Measurements from ENCODE around the gene LSMEM2. TPM values are rescaled to one million over a fixed set of nuclear protein-coding genes. Genes with fewer than 3 reads are reported as not detected.

LSMEM2 gene
- total and polyA plus RNA-seq, 2 of the 8 experiments (the other 6 are each of a cell fraction or from before 2014, with no cell fraction given): 0.58 to 0.68 TPM

- TF ChIP-seq CHD7 (IDR thresholded peaks at IDR 0.05; ENCODE audit: insufficient replicate concordance, low read length) (no peak), PHF8 (conservative IDR thresholded peaks at IDR 0.05; ENCODE audit: low read depth, low read length) (no peak), SIN3A (conservative IDR thresholded peaks at IDR 0.05 in 1 of 2, IDR thresholded peaks at IDR 0.05 in 1 of 2; ENCODE audit: low read depth in 1 of 2, low read length in 2 of 2) (0 out of 4 replicates have a peak, but pooled peaks of 1 of the 2 experiments have one; percentile 15), TCF12 (IDR thresholded peaks at IDR 0.05; ENCODE audit: low read depth, low read length) (no peak), RFX5 (IDR thresholded peaks at IDR 0.05; ENCODE audit: borderline replicate concordance, low read depth, low read length) (no peak), SUZ12 (IDR thresholded peaks at IDR 0.05; ENCODE audit: low read length) (no peak), POLR2A (IDR thresholded peaks at IDR 0.05; ENCODE audit: control extremely low read depth in 1 of 2, low read depth in 2 of 2, low read length in 2 of 2) (peak in 1 of 2 experiments; percentile 40; a peak in 2 of 3 replicates), GTF2F1 (IDR thresholded peaks at IDR 0.05; ENCODE audit: borderline replicate concordance, low read depth, low read length) (no peak), RAD21 (IDR thresholded peaks at IDR 0.05 in 1 of 2, conservative IDR thresholded peaks at IDR 0.05 in 1 of 2; ENCODE audit: low read depth in 2 of 2, low read length in 2 of 2) (no peak)
Observed at GRCh38 chr3:50237754-50238548, 40.9 kb upstream of the LSMEM2 start (continued).
